Activated B cell treated with CpG ODN at 0.5 μM for 24 hours (primary cell): ENCODE results near the gene FHAD1. TPM values are rescaled to one million over a fixed set of nuclear protein-coding genes. Genes with fewer than 3 reads are reported as not detected.

Experiments
- ATAC-seq: fragments of 200-7000 bp; cut with Tn5 transposase; one replicate; pipeline ENCODE4 v1.10.0; 2021; ENCODE audit warnings: low read depth, mild to moderate bottlenecking, moderate library complexity
- CTCF ChIA-PET: fragments of 350-600 bp; sonication (Branson Sonifier 250); formaldehyde crosslinking; loops from one replicate; lab custom pipeline; 2021; ENCODE audit warnings: antibody characterized with exemption; lab: Charles Lee
- POLR2A ChIA-PET: fragments of 350-600 bp; sonication (Branson Sonifier 250); formaldehyde crosslinking; loops from one replicate; lab custom pipeline; 2021; ENCODE audit warnings: antibody characterized with exemption; lab: Charles Lee
- DNase-seq: peaks from one replicate; pipeline ENCODE4 v3.0.0; 2022
- H3K27ac Mint-ChIP-seq: one replicate; pipeline ENCODE4 v1.8.0; 2020; ENCODE audit warnings: mixed read lengths
- H3K27me3 Mint-ChIP-seq: one replicate; pipeline ENCODE4 v1.8.0; 2021; ENCODE audit warnings: mixed read lengths
- H3K36me3 Mint-ChIP-seq: one replicate; pipeline ENCODE4 v1.8.0; 2021; ENCODE audit warnings: low read depth, mixed read lengths
- H3K4me1 Mint-ChIP-seq: one replicate; pipeline ENCODE4 v1.8.0; 2021; ENCODE audit warnings: mixed read lengths
- H3K4me3 Mint-ChIP-seq: one replicate; pipeline ENCODE4 v1.8.0; 2020; ENCODE audit warnings: mild to moderate bottlenecking, mixed read lengths
- H3K9me3 Mint-ChIP-seq: one replicate; pipeline ENCODE4 v1.8.0; 2020; ENCODE audit warnings: mixed read lengths
- CTCF ChIP-seq: fragments of 200-600 bp; IDR thresholded peaks from one replicate; pipeline ENCODE4 v1.8.0; 2022; ENCODE audit warnings: antibody characterized with exemption, mild to moderate bottlenecking
- intact Hi-C: fragments of 100-400 bp; cut with micrococcal nuclease; formaldehyde crosslinking; loops from one replicate; pipeline ENCODE4 v1.15.1; 2024
- total RNA-seq: library from RNA; stranded (reverse); gene quantifications from 2 replicates; pipeline ENCODE4 v1.2.3, GENCODE V29; 2022

The FHAD1 gene
- total RNA-seq, 1 donor from 2014 or later = not detected

- Mint-ChIP-seq H3K27ac (no peak overlapping the region), H3K4me1 (peaks cover 4% of the 10 kb centered on the region), H3K27me3 (no peaks in the 10 kb centered on the region), H3K9me3 (no peaks in the 10 kb centered on the region), H3K4me3 (no peak overlapping the region), H3K36me3 (peaks cover 50% of the 10 kb centered on the region)
- CTCF ChIA-PET = interaction anchor here (1.7 to 1.9 kb wide), 2 partner anchors 101 kb away, joined by 4 read pairs; no protein-coding TSS in a partner anchor
- POLR2A ChIA-PET = no interaction called here
- no peak for ATAC-seq
- intact Hi-C loops = no loop called here
- no peak for DNase-seq
- TF ChIP-seq CTCF = no peak
Observed at GRCh38 chr1:15424146-15424667, 177.2 kb downstream of the FHAD1 start.

GRCh38 chr1:15424981-15425380 lies 178.0 kb downstream of the FHAD1 start:
- Mint-ChIP-seq H3K36me3 (peaks cover 55% of the 10 kb centered on the region), H3K4me3 (no peak overlapping the region), H3K27ac (no peak overlapping the region), H3K9me3 (no peaks in the 10 kb centered on the region), H3K27me3 (no peaks in the 10 kb centered on the region), H3K4me1 (peaks cover 4% of the 10 kb centered on the region)
- ATAC-seq = no peak
- TF ChIP-seq CTCF = no peak
- CTCF ChIA-PET = interaction anchor here (1.9 kb wide), 1 partner anchor 102 kb away, joined by 4 read pairs; no protein-coding TSS in a partner anchor
- POLR2A ChIA-PET = no interaction called here
- no peak for DNase-seq
- intact Hi-C loops = no loop called here

- no peak for TF ChIP-seq CTCF
- DNase-seq (no peak), ATAC-seq (no peak)
- H3K27me3 Mint-ChIP-seq = no peaks in the 10 kb centered on the region
- peaks cover 4% of the 10 kb centered on the region for H3K4me1 Mint-ChIP-seq
- no peaks in the 10 kb centered on the region for H3K9me3 Mint-ChIP-seq
- POLR2A ChIA-PET = no interaction called here
- intact Hi-C loops = no loop called here
- CTCF ChIA-PET = interaction anchor here (1.9 kb wide), 1 partner anchor 102 kb away, joined by 4 read pairs; no protein-coding TSS in a partner anchor
- peaks cover 60% of the 10 kb centered on the region for H3K36me3 Mint-ChIP-seq
- no peak overlapping the region for H3K4me3 Mint-ChIP-seq
- no peak overlapping the region for H3K27ac Mint-ChIP-seq
Observed at GRCh38 chr1:15425521-15425920, 178.5 kb downstream of the FHAD1 start.

GRCh38 chr1:15425958-15426357 lies 178.9 kb downstream of the FHAD1 start:
- ATAC-seq (no peak), DNase-seq (no peak)
- peaks cover 3% of the 10 kb centered on the region for H3K4me1 Mint-ChIP-seq
- POLR2A ChIA-PET = no interaction called here
- H3K9me3 Mint-ChIP-seq = no peaks in the 10 kb centered on the region
- intact Hi-C loops = no loop called here
- H3K4me3 Mint-ChIP-seq = no peak overlapping the region
- no peak for TF ChIP-seq CTCF
- peaks cover 58% of the 10 kb centered on the region for H3K36me3 Mint-ChIP-seq
- H3K27me3 Mint-ChIP-seq = no peaks in the 10 kb centered on the region
- CTCF ChIA-PET = interaction anchor here (1.9 kb wide), 1 partner anchor 103 kb away, joined by 4 read pairs; no protein-coding TSS in a partner anchor
- peak overlapping the region; percentile 24 for H3K27ac Mint-ChIP-seq

GRCh38 chr1:15426492-15427279 lies 179.7 kb downstream of the FHAD1 start:
- POLR2A ChIA-PET = no interaction called here
- DNase-seq = no peak
- peaks cover 52% of the 10 kb centered on the region for H3K36me3 Mint-ChIP-seq

More at GRCh38 chr1:15426492-15427279, 179.7 kb downstream of the FHAD1 start:
- intact Hi-C loops = no loop called here
- CTCF ChIA-PET = interaction anchor here (6.8 kb wide), 1 partner anchor 105 kb away, joined by 189 read pairs; no protein-coding TSS in a partner anchor
- Mint-ChIP-seq H3K4me3 (no peak overlapping the region), H3K9me3 (no peaks in the 10 kb centered on the region), H3K27me3 (no peaks in the 10 kb centered on the region), H3K27ac (peak overlapping the region; percentile 24), H3K4me1 (peaks cover 2% of the 10 kb centered on the region)
- no peak for ATAC-seq
- TF ChIP-seq CTCF = no peak
